GM18519 (cell line): Measurements from ENCODE around the gene PTPRZ1.

Experiments used
- ATAC-seq: cut with Tn5 transposase; IDR thresholded peaks from one replicate; pipeline ENCODE4 v1.9.1; 2021; ENCODE audit warnings: mild to moderate bottlenecking, moderate library complexity; ENCODE audit not compliant: unreplicated experiment, low FRiP score

The PTPRZ1 gene

DNA sequence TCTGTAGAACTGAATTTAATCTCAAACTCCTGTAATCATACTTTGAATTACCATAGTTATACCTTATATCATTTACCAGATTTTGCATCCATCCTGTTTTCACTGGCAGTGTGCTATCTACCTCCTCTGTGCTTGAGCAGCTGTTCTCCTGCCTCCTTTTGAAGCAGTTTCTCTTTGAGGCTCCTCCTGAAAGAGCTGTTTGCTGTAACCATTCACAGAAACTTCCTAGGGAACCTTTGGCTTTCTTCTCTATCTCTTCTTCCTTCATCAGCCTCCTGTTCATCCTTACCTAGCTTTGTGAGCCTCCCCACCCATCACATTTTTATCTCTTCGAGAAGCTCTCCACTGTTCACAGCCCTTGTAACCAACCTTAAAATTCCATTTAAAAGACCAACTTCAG is 162.9 kb downstream of the PTPRZ1 start:
- ATAC-seq: no peak

DNA sequence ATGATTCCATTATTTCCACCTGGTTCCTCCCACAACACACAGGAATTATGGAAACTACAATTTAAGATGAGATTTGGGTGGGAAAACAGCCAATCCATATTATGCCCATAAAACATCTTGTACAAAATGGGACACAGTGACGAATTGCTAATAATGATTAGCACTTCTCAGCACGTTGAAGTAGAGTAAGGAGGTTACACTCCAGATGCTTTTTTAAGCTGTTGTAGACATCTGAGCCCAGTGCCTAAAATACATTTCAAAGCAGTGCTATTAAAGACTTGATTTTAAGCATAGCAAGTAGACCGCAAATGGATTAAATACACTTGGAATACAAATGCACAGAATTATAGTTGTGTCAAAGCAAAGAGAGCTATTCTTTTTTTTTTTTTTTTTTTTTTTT is 165.2 kb downstream of the PTPRZ1 start:
- no peak for ATAC-seq

DNA sequence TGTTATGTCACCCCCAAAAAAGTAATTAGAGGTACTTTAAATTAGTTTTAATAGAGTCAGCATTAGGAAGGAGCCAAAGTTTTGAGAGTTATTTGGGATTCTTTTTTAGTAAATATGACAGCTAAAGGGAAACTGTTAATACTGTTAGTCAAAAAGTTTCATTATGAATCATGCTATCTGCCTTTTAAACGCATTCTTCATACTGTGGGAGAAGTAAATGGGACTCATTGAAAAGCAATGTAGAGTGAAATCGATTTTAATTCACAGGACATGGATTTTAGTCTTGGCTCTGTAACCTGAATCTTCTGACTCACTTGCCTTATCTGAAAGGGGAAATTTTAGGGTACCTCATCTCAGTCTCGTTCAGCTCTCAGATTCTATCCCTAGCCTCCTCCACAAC is 165.9 kb downstream of the PTPRZ1 start:
- ATAC-seq: no peak

DNA sequence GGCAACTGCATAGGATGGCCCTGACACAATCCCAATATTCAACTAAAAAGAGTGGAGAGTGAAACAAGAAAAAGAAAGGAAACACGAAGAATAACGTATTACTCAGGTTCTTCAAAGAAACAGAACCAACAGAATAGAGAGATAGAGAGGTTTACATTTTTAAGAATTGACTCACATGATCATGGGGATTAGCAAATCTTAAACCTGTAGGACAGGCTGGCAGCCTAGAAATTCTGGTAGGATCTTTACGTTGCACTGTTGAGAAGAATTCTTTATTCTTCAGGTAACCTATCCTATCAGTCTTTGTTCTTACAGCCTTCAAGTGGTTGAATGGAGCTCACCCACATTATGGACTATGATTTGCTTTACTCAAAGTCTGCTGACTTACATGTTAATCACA is 167.2 kb downstream of the PTPRZ1 start:
- no peak for ATAC-seq

DNA sequence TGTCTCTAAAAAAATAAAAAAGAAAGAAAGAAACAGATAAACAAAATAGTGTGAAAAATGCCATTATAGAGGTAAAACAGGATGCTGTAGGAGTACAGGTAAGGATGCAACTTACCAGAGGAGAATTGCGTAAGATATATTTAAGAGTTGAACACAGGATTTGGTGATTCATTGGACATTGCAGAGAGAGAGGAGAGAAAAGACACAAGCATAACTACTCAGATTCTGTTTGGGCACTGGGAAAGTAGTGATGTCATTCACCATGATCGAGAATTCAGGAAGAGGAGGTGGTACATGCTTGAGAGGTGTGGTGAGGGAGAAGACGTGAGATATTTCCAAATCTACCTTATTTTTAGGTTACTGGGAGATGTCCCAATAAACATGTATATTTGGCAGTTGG is 173.4 kb downstream of the PTPRZ1 start:
- ATAC-seq: no peak

DNA sequence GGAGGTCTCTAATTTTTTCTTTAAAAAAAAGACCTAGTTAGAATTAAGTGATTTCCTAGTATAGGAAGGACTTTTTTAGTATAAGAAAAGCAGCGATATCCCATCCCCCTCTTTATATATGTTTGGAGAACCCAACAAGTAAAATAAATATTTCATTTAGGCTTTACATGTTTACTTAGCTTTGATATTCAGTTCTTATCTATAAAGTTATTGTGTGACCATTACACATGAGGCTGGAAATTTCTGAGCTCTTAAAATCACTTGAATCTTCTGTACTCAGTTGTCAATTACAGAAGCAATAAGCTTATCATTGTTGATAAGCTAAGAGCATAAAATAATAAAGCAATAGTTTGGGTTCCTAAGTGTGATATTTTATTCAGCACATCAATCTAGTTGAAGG is 181.4 kb downstream of the PTPRZ1 start:
- no peak for ATAC-seq

DNA sequence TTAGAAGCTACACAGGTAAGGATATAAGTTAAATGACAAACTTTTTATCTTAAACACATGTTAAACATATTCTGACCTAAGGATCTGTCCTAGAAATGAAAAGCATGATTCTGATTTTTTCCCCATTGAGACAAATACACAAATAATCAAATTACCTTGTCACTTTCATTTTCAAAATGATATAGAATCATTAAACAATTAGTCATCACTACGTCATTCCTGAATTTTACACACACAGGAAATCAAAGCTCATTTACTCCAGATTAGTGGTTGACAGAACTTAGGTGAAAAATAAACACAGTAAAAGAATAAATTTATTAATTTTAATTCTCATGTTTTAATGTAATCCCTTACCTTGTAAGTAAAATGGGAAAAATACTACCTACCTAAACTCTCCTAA is 182.1 kb downstream of the PTPRZ1 start:
- ATAC-seq: no peak

DNA sequence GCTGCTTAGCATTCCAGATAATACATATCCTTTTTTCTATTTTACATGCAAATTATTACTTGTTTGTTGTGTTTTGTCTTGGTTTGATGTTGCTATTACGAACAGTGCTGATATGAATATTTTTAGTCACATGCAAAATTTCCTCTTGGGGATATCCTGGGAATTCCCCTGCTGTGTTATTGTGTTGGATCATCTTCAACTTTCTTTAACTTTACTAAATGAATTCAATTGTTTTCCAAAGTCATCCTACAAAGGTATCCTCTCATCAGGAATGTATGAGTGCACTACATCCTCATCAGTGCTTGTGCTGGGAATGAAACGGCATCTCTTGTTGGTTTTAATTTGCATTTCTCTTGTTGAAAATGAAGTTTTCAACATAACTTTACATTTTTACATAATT is 184.0 kb downstream of the PTPRZ1 start:
- ATAC-seq: no peak

DNA sequence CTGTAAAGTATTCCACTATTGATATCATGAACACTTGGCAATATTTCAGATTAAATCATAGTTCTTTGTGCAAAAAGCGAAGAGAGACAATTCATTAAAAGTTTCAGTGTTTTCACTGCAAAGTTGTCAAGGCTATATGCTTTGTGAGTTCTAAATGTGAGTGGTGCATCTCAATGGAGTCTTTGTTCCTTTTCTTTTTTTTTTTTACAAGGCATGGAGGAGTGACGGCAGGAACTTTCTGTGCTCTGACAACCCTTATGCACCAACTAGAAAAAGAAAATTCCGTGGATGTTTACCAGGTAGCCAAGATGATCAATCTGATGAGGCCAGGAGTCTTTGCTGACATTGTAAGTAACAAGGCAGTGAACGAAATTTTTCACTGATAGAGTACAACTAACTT is 186.6 kb downstream of the PTPRZ1 start:
- no peak for ATAC-seq

DNA sequence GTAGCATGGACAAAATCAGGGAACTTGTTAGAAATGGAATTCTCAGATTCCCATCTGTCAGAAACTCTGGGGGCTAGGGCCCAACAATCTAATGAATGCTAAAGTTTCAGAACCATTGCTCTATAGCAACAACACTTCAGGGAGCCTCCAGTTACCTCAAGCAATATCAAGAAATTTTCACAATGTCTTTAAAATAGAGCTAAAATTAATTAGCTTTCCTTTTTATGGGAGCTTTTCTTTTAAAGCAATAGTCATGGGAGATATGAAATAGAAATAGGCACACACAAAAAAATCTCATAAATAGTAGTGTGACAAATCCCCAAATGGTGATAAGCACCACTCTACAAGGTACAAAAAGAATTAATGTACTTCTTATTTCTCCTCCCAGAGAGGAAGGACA is 190.2 kb downstream of the PTPRZ1 start:
- ATAC-seq: no peak

DNA sequence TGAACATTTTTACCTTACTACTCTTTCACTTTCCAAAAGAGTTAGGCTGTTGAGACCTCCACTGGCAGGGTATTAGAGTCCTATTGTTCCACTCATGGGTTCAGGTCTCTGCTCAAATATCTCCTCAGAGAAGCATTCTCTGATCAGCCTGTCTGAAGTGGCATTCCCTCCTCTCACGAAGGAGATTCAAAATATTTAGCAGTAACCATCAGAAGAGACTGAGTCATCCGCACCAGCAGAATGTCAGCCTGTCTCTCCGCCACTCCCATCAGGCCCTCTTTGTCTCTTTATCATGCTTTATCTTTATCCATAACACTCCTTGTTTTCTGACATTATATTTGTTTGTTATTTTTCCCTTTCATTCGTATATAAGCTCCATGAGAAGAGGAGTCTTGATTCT is 192.0 kb downstream of the PTPRZ1 start:
- ATAC-seq: no peak

DNA sequence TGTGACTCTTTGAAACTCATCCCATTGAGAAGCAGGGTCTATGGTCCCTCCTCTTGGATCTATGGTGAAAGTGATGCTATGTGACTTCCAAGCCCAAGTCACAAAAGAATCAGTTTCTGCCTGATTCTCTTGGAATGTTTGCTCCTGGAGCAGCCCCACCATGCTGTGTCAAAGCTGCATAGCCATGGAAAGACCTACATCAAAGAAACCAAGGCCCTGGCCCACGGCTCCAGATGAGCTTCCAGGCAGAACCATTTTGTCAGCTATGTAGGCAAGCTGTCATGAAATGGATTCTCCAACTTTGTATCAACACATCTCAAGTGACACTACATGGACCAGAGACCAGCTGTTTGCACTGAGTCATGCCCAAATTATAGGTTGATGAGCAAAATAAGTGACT is 194.1 kb downstream of the PTPRZ1 start:
- no peak for ATAC-seq

DNA sequence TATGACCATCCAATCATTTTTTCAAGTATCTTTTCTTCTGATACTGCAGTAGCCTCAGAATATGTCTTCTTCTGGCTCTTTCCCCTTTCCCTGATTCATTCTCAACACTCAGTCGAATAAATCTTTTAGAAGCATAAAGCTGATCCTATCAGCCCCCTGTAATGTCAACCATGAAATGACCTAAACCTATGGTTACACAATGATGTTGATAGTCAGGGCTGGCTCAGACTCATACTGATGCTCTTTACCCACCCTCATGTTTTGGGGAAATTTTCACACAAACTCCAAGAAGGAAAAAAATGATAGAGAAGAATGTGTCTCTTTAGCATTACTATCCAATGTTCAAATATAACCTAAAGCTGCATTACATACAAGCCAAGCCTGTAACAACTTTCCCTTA is 195.1 kb downstream of the PTPRZ1 start:
- no peak for ATAC-seq

DNA sequence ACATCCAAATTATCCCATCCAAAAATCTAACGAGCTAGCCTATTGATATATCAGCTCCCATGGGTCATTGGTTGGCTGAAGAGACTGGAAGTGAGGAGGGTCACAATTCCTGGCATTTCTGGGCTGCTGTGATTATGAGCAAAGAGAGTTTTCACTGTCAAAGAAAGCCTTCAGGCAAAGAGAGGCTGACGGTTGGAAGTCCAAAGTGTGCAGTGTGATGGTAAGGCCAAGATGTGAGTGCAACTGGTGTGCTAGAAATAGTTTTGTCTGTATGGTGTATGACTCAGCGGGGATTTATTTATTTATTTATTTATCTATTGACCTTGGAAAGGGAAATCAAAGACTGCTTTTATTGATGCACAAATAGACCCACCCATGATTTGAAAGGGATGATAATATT is 196.0 kb downstream of the PTPRZ1 start:
- no peak for ATAC-seq

DNA sequence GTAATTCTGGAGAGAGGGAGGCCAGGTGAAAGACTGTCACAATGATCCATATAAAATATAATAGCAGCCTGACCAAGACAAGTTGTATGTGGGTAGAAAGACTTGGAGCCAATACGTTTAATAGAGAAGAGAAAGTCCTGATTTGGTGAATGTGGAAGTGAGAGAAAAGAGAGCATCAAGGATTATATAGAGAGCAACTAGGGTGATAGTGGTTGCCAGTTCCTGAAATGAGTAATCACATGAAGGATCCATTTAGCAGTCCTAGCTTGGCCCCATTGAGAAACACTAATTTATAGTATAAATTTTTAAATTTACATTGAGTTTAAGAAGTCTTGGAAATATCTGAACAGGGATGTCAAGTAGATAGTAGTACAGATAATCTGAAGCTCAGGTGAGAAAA is 197.1 kb downstream of the PTPRZ1 start:
- no peak for ATAC-seq

DNA sequence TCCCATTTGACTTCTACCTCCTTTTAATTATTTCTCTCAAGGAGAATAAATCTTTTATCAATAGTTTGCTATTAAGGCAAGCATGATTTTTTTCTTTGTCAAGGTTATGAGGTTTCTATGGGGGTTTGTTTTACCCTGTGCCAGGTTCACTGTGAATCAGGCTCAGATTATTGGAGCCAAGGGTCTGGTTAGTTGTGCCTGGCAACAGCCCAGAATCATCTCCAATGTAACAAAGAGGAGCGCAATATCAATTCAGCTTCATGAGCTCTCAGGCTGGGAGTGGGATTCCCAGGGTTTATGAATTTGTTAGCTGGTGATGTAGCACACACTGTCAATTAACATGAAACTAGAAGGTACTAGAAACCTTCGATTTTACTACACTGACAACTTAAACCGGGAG is 197.9 kb downstream of the PTPRZ1 start:
- ATAC-seq: no peak

DNA sequence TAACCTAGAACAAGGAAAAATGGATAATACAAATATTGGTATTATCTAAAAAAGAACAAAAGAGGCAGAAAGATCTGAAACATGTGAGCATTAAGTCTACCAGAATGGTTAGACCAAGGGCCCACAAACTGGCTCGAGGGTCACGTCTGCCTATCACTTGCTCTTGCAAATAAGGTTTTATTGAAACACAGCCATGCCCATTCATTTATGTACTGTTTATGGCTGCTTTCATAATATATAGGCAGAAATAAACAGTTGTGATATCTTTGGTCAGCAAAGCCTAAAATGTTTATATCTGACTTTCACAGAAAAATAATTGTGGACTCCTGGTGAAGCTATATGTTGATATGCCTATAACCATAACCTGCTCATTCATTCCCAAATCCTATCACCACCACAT is 199.3 kb downstream of the PTPRZ1 start:
- ATAC-seq: no peak

DNA sequence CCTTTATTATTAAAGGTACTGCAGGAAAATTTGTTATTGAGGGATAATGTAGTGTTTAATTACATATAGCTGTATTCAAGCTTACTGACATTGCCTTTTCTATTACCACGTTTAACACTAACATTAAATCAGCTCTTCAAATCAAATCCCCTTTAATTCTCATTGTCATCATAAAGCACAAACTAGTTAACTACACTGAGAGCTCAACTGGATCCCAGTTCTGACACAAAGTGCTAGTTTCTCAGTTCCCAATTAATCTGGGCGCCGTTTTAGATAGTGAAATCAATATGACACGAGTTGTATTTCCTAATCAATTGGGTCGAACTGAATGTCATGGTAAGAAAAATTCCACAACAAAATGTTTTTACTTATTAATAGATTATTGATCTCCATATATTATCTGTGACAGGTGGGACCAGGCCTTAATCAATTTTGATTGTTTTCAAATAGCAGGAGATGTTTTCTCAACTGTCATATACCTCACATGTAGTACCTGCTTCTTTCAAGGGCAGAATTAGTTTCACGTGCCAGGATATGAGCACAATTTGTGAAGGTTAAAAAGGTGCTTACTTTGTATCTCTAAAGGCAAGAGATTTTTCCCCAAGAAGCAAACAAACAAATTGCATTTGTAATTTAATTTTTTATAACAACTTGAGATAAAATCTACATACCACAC is 200.1 kb downstream of the PTPRZ1 start:
- no peak for ATAC-seq

DNA sequence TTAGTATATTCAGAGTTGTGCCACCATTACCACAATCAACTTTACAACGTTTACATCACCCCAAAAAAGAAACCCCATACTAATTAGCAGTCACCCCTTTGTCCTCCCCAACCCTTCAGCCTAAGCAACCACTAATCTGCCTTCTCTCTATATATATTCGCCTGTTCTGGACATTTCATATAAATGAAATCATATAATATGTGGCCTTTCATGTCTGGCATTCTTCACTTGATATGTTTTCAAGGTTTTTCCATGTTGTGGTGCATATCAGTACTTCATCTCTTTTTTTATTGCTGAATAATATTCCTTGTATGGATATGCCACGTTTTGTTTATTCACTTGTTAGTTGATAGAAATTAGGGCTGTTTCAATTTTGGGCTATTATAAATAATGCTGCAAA is 200.7 kb downstream of the PTPRZ1 start:
- ATAC-seq: no peak

DNA sequence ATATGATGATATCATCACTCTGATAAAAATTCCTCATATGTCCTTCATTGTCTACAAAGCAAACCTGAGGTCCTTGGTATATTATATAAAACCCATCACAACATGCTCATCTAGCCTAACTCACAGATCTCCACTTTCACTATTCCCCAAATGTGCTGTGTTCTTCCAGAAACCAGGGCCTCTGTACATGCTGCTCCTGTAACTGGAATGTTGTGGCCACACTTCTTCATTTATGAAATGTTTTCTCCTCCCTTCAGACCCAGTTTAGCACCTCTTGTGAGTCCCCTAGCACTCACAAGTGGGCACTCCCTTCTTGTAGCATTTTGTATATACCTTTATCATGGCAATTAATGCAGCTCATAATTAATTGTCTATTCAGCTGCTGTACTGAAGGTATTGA is 209.2 kb downstream of the PTPRZ1 start:
- ATAC-seq: no peak

DNA sequence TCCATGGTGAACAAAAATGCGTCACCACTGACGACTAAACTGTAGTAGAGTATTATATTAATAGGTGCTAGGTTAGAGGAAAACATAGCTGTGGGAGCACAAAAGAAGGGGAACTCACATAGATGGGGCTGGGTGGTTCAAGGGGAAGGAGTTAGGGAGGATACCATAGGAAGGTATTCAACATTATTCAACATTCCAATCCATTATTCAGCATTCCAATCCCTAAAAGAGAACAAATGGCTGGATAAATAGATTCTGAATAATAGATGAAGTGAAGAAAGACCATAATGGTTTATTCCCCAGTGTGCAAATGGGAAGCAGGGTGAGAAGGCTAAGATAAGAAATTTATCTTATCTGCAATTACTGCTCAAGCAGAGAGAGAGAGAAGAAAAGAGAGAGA is 209.7 kb downstream of the PTPRZ1 start:
- no peak for ATAC-seq

DNA sequence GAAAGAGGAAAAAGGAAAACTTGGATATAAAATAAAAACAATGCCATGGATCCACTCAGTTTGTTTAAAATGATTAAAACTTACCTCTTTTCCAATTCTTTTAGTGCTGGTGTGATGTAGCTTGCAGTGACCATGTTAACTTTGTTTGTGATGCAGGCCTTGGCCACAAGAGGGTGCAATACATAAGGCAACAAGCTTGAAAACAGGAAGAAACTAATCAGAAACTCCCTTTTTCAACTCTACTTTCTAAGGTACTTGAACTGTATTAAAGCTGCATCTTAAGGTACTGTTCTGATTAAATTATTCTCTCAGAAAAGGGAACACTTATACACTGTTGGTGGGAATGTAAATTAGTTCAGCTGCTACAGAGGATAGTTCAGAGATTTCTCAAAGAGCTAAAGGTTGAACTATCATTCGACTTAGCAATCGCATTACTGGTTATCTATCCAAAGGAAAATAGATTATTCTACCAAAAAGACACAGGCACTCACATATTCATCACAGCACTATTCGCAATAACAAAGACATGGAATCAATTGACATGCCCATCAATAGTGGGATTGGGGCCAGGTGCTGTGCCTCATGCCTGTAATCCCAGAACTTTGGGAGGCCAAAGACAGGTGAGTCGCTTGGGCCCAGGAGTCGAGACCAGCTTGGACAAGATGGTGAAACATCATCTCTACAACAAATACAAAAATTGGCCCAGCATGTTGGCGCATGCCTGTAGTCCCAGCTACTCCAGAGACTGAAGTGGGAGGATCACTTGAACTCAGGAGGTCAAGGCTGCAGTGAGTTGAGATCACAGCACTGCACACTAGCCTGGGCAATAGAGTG is 220.2 kb downstream of the PTPRZ1 start:
- peak; percentile 98 for ATAC-seq
